Astrocyte of the cerebellum (primary cell): ENCODE data around the gene FAM184B.

Experiments used
- DNase-seq: peaks from one replicate; pipeline ENCODE4 v3.0.0-alpha.2; 2011; ENCODE audit warnings: low read depth
- H3K4me3 ChIP-seq: 2 replicates; pipeline ENCODE4 v1.5.1; 2011; ENCODE audit warnings: mild to moderate bottlenecking, low read depth, low read length, moderate library complexity
- in situ Hi-C: cut with HindIII; loops from 2 replicates; pipeline ENCODE4 v1.10.0; 2017; ENCODE audit warnings: low sequenced_read_pairs
- TF ChIP-seq, protein P1 (sequence below): IDR thresholded peaks from 2 replicates; pipeline ENCODE4 v1.5.1; 2012; ENCODE audit warnings: low read length, low read depth, moderate library complexity, mild to moderate bottlenecking; ENCODE audit errors: missing control alignments

The FAM184B gene

GRCh38 chr4:17778431-17778830 lies 3.0 kb downstream of the FAM184B start:
- in situ Hi-C loops: no loop called here
- TF ChIP-seq, protein P1, sequence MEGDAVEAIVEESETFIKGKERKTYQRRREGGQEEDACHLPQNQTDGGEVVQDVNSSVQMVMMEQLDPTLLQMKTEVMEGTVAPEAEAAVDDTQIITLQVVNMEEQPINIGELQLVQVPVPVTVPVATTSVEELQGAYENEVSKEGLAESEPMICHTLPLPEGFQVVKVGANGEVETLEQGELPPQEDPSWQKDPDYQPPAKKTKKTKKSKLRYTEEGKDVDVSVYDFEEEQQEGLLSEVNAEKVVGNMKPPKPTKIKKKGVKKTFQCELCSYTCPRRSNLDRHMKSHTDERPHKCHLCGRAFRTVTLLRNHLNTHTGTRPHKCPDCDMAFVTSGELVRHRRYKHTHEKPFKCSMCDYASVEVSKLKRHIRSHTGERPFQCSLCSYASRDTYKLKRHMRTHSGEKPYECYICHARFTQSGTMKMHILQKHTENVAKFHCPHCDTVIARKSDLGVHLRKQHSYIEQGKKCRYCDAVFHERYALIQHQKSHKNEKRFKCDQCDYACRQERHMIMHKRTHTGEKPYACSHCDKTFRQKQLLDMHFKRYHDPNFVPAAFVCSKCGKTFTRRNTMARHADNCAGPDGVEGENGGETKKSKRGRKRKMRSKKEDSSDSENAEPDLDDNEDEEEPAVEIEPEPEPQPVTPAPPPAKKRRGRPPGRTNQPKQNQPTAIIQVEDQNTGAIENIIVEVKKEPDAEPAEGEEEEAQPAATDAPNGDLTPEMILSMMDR: no peak
- DNase-seq: no peak

DNA sequence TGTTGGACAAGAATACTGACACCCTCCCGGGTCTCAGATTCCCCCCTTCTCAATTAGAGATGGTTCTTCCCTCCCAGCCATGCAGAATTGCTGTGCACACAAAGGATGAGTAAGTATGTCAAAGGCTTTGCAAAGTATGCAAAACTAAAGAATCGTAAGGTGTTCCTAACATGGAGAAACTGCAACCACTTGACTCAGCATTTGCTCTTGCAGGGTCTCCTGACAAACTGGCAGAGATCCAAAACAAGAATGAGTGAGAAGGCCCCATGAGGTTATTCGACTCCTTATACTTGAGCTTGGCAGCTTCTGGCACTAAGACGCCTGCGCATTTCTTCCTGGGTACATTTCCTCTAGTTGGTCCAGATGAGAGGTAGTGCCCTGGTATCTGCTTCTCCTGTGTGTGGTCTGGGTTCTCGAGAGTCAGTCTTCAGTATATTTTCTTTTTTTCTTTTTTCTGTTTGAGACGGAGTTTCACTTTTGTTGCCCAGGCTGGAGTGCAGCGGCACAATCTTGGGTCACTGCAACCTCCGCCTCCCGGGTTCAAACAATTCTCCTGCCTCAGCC lies 8.2 kb downstream of the FAM184B start:
- no peak overlapping the region for H3K4me3 ChIP-seq
- TF ChIP-seq, protein P1: no peak
- no peak for DNase-seq
- in situ Hi-C loops: no loop called here

More at GRCh38 chr4:17778431-17778830, 3.0 kb downstream of the FAM184B start:
- no peak overlapping the region for H3K4me3 ChIP-seq

- TF ChIP-seq, protein P1: no peak
- no peak overlapping the region for H3K4me3 ChIP-seq
- DNase-seq: no peak
- in situ Hi-C loops: no loop called here
Observed at GRCh38 chr4:17771284-17771908, 10.0 kb downstream of the FAM184B start.

GRCh38 chr4:17770845-17771244 lies 10.6 kb downstream of the FAM184B start:
- TF ChIP-seq, protein P1: no peak
- no peak overlapping the region for H3K4me3 ChIP-seq
- in situ Hi-C loops: no loop called here
- DNase-seq: no peak

GRCh38 chr4:17769406-17770174 lies 11.8 kb downstream of the FAM184B start:
- H3K4me3 ChIP-seq: no peak overlapping the region
- in situ Hi-C loops: no loop called here
- TF ChIP-seq, protein P1: no peak
- no peak for DNase-seq

DNA sequence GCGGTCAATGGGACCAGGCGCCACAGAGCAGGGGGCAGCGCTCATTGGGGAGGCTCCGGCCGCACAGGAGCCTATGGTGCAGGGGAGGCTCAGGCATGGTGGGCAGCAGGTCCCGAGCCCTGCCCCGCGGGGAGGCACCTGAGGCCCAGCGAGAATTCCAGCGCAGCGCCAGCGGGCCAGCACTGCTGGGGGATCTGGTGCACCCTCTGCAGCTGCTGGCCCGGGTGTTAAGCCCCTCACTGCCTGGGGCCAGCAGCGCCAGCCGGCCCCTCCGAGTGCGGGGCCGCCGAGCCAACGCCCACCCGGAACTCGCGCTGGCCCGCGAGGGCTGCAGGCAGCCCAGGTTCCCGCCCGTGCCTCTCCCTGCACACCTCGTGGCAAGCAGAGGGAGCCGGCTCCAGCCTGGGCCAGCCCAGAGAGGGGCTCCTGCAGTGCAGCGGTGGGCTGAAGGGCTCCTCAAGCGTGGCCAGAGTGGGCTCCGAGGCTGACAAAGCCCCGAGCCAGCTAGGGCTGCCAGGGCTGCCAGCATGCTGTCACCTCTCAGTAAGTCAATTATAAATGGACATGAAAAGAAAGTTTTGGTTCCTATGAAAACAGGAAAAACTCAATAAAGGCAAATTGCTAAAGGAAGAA lies 14.5 kb downstream of the FAM184B start:
- H3K4me3 ChIP-seq: no peak overlapping the region
- TF ChIP-seq, protein P1: no peak
- in situ Hi-C loops: no loop called here
- DNase-seq: no peak
